ENCODE data around the gene KRTAP9-3. TPM values are rescaled to one million over a fixed set of nuclear protein-coding genes. Genes with fewer than 3 reads are reported as not detected.
"Not testable (repeated sequence)": the region's sequence is repeated elsewhere in the genome, so short reads cannot be mapped to it uniquely, and the experiment has no call there.

The KRTAP9-3 gene
- total RNA-seq, 1 donor from 2014 or later, result not detected

DNA sequence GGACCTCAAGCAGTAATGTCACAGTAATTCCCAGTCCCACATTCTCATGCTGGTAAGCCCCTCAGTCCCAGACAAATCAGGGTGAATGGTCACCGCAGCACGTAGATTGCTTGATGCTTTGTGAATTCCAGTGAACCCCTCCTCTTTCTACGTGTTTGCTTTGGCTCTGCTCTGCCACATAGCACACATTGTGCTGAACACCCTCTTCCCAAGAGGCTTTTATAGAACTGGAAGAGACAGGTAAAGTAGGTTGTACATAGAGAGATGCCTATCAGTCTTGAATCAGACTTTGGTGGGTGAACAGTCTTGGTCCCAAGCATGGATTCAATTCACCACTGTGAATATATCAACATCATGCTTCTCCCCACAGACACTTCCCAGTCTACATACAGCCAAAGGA is 32.4 kb downstream of the KRTAP9-3 start:
- H3K4me3 Mint-ChIP-seq (ENCODE audit: low read depth), result no peak overlapping the region
- H3K27me3 Mint-ChIP-seq, result peaks cover 26% of the 10 kb centered on the region
- H3K9me3 Mint-ChIP-seq (ENCODE audit: low read depth), result no peaks in the 10 kb centered on the region

DNA sequence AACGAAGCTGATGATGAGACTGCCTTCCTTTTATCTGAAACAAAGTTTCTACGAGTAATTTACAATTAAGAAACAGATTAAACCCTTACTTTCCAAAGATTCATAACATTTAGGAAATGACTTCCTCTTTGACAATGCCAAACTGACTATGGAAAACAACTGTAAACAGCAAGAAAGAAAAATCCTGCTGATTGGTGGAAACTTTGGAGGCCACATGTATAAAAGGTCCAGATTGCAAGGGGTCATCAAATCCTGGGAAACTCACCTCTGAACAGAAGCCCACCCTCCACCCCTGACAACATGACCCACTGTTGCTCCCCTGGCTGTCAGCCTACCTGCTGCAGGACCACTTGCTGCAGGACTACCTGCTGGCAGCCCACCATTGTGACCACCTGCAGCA is 32.8 kb downstream of the KRTAP9-3 start, which contains the start of gene KRTAP9-6:
KRTAP9-6 (plus strand) TSS at position 301 of the 400 bp plus-strand sequence; CDS start at position 301, 0 bp downstream.
- no peak for DNase-seq (ENCODE audit: low spot score, unreplicated experiment)
- TF ChIP-seq, protein P1, sequence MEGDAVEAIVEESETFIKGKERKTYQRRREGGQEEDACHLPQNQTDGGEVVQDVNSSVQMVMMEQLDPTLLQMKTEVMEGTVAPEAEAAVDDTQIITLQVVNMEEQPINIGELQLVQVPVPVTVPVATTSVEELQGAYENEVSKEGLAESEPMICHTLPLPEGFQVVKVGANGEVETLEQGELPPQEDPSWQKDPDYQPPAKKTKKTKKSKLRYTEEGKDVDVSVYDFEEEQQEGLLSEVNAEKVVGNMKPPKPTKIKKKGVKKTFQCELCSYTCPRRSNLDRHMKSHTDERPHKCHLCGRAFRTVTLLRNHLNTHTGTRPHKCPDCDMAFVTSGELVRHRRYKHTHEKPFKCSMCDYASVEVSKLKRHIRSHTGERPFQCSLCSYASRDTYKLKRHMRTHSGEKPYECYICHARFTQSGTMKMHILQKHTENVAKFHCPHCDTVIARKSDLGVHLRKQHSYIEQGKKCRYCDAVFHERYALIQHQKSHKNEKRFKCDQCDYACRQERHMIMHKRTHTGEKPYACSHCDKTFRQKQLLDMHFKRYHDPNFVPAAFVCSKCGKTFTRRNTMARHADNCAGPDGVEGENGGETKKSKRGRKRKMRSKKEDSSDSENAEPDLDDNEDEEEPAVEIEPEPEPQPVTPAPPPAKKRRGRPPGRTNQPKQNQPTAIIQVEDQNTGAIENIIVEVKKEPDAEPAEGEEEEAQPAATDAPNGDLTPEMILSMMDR (IDR thresholded peaks at IDR 0.05; ENCODE audit: unreplicated experiment), result no peak
- Mint-ChIP-seq H3K4me3 (ENCODE audit: low read depth) (no peak within 1 kb of the TSS), H3K27me3 (peaks cover 26% of the 10 kb centered on the region), H3K27ac (no peak within 1 kb of the TSS), H3K36me3 (ENCODE audit: insufficient read depth) (no peaks in the 10 kb centered on the region), H3K4me1 (ENCODE audit: low read depth) (no peaks in the 10 kb centered on the region), H3K9me3 (ENCODE audit: low read depth) (no peaks in the 10 kb centered on the region)

More for the DNA sequence above, 32.4 kb downstream of the KRTAP9-3 start:
- H3K4me1 Mint-ChIP-seq (ENCODE audit: low read depth), result no peaks in the 10 kb centered on the region
- no peak overlapping the region for H3K27ac Mint-ChIP-seq
- DNase-seq (ENCODE audit: low spot score, unreplicated experiment), result no peak
- H3K36me3 Mint-ChIP-seq (ENCODE audit: insufficient read depth), result no peaks in the 10 kb centered on the region
- TF ChIP-seq, protein P1 (IDR thresholded peaks at IDR 0.05; ENCODE audit: unreplicated experiment), result no peak

DNA sequence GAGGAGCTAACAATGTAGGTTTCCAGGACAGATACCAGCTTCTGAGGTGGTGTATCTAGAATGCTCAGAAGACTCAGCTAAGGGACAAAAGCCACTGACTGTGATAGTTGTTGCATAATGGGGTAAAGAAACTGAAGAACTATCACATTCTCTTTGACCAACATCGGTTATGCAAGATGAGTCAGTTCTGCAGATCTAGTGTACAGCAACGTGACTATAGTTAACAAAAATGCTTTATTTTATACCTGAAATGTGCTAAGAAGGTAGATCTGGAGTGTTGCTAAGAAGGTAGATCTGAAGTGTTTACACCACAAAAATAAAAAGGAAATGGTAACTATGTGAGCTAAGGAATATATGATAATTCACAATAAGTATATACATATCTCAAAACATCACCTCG is 35.5 kb downstream of the KRTAP9-3 start:
- TF ChIP-seq, protein P1 (IDR thresholded peaks at IDR 0.05; ENCODE audit: unreplicated experiment), result no peak
- peaks cover 14% of the 10 kb centered on the region for H3K27me3 Mint-ChIP-seq
- no peak overlapping the region for H3K4me3 Mint-ChIP-seq (ENCODE audit: low read depth)
- H3K9me3 Mint-ChIP-seq (ENCODE audit: low read depth), result no peaks in the 10 kb centered on the region
- no peak for DNase-seq (ENCODE audit: low spot score, unreplicated experiment)
- H3K27ac Mint-ChIP-seq, result no peak overlapping the region
- H3K36me3 Mint-ChIP-seq (ENCODE audit: insufficient read depth), result no peaks in the 10 kb centered on the region
- H3K4me1 Mint-ChIP-seq (ENCODE audit: low read depth), result no peaks in the 10 kb centered on the region

DNA sequence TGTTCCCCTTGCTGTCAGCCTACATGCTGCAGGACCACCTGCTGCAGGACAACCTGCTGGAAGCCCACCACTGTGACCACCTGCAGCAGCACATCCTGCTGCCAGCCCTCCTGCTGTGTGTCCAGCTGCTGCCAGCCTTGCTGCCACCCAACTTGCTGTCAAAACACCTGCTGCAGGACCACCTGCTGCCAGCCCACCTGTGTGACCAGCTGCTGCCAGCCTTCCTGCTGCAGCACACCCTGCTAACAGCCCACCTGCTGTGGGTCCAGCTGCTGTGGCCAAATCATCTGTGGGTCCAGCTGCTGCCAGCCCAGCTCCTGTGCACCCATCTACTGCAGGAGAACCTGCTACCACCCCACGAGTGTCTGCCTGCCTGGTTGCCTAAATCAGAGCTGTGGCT is 39.1 kb downstream of the KRTAP9-3 start:
- DNase-seq (ENCODE audit: low spot score, unreplicated experiment); H3K27ac Mint-ChIP-seq; H3K27me3 Mint-ChIP-seq; H3K9me3 Mint-ChIP-seq (ENCODE audit: low read depth); H3K36me3 Mint-ChIP-seq (ENCODE audit: insufficient read depth); H3K4me3 Mint-ChIP-seq (ENCODE audit: low read depth); H3K4me1 Mint-ChIP-seq (ENCODE audit: low read depth): not testable (repeated sequence)

DNA sequence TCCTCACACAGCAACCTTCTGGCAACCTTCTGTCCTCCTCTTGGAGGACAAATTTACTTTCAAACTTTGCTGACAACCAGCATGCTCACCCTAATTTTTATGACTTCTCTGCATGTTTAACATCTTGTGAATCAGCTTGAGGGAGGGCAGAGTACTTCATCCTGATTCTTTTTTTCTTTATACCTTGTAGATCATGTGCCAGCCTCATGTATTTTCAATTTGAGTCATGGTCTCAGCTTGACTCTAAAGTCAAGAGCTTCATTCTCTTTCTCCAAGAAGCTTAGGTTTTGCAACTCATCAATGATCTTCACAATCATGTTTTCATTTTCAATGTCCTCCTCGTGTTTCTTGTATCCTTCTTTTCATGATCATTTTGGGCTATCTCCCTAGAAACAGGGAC is 39.6 kb downstream of the KRTAP9-3 start:
- no peaks in the 10 kb centered on the region for H3K4me1 Mint-ChIP-seq (ENCODE audit: low read depth)
- no peak overlapping the region for H3K27ac Mint-ChIP-seq
- no peaks in the 10 kb centered on the region for H3K36me3 Mint-ChIP-seq (ENCODE audit: insufficient read depth)
- H3K4me3 Mint-ChIP-seq (ENCODE audit: low read depth), result no peak overlapping the region
- peaks cover 10% of the 10 kb centered on the region for H3K27me3 Mint-ChIP-seq
- DNase-seq (ENCODE audit: low spot score, unreplicated experiment), result no peak
- no peaks in the 10 kb centered on the region for H3K9me3 Mint-ChIP-seq (ENCODE audit: low read depth)
- TF ChIP-seq, protein P1 (IDR thresholded peaks at IDR 0.05; ENCODE audit: unreplicated experiment), result no peak

DNA sequence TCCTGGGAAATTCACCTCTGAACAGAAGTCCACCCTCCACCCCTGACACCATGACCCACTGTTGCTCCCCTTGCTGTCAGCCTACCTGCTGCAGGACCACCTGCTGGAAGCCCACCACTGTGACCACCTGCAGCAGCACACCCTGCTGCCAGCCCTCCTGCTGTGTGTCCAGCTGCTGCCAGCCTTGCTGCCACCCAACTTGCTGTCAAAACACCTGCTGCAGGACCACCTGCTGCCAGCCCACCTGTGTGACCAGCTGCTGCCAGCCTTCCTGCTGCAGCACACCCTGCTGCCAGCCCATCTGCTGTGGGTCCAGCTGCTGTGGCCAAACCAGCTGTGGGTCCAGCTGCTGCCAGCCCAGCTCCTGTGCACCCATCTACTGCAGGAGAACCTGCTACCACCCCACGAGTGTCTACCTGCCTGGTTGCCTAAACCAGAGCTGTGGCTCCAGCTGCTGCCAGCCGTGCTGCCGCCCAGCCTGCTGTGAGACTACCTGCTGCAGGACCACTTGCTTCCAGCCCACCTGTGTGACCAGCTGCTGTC is 43.5 kb downstream of the KRTAP9-3 start, which contains the start of gene KRTAP9-7:
KRTAP9-7 (plus strand) TSS at position 51 of the 543 bp plus-strand sequence; CDS start at position 51, 0 bp downstream.
- DNase-seq (ENCODE audit: low spot score, unreplicated experiment); H3K4me3 Mint-ChIP-seq (ENCODE audit: low read depth); H3K27ac Mint-ChIP-seq; H3K36me3 Mint-ChIP-seq (ENCODE audit: insufficient read depth); H3K9me3 Mint-ChIP-seq (ENCODE audit: low read depth); H3K4me1 Mint-ChIP-seq (ENCODE audit: low read depth): not testable (repeated sequence)
- H3K27me3 Mint-ChIP-seq, result peaks cover 15% of the 10 kb centered on the region

Measured in progenitor cell of endocrine pancreas (in vitro differentiated cells).